Endothelial cell of umbilical vein (primary cell): Measurements from ENCODE around the gene GNAZ.

ENCODE experiments used
- CTCF ChIP-seq, 2 donors: IDR thresholded peaks; 1 replicate in 1 of 2; 2 replicates in 1 of 2; pipeline ENCODE4 v1.5.1; 2011; ENCODE audit warnings: low read length in 2 of 2, mild to moderate bottlenecking in 2 of 2, moderate library complexity in 2 of 2, control low read depth in 1 of 2, inconsistent platforms in 1 of 2, low read depth in 1 of 2; ENCODE audit not compliant: insufficient read depth in 1 of 2; ENCODE audit errors: extremely low read depth in 1 of 2
- EZH2 ChIP-seq: IDR thresholded peaks from 2 replicates; pipeline ENCODE4 v1.6.1; 2012; ENCODE audit warnings: borderline replicate concordance, low read depth, mild to moderate bottlenecking, moderate library complexity, low read length, inconsistent platforms; ENCODE audit not compliant: severe bottlenecking
- JUN ChIP-seq: IDR thresholded peaks from 2 replicates; pipeline ENCODE4 v1.6.1; 2011; ENCODE audit warnings: borderline replicate concordance, low read depth; ENCODE audit not compliant: insufficient read length, insufficient read depth
- MAX ChIP-seq: IDR thresholded peaks from 2 replicates; pipeline ENCODE4 v1.6.1; 2011; ENCODE audit not compliant: insufficient read depth, insufficient read length
- MYC ChIP-seq: IDR thresholded peaks from one replicate; pipeline ENCODE4 v1.6.1; 2011; ENCODE audit warnings: mild to moderate bottlenecking, low read depth, low read length
- POLR2A ChIP-seq: IDR thresholded peaks from 2 replicates; pipeline ENCODE4 v1.6.1; 2012; ENCODE audit warnings: low read depth, mild to moderate bottlenecking, control low read depth, low read length
- POLR2AphosphoS5 ChIP-seq: IDR thresholded peaks from 2 replicates; pipeline ENCODE4 v1.6.1; 2012; ENCODE audit warnings: low read depth, mild to moderate bottlenecking, control low read depth, low read length, moderate library complexity; ENCODE audit not compliant: insufficient read depth

- no peak for TF ChIP-seq CTCF (IDR thresholded peaks at IDR 0.05; ENCODE audit: extremely low read depth in 1 of 2, insufficient read depth in 1 of 2, low read depth in 1 of 2, low read length in 2 of 2)
- no peak for TF ChIP-seq MYC
- TF ChIP-seq POLR2AphosphoS5: no peak
- TF ChIP-seq POLR2A: no peak
- TF ChIP-seq EZH2: no peak
- TF ChIP-seq MAX: no peak
- no peak for TF ChIP-seq JUN
Observed at GRCh38 chr22:23127055-23127756, 56.9 kb downstream of the GNAZ start.
